Uterus (tissue), 4 donors: Measurements from ENCODE around the gene TRAPPC11. TPM values are rescaled to one million over a fixed set of nuclear protein-coding genes. Genes with fewer than 3 reads are reported as not detected.

ENCODE experiments used
- DNase-seq, 2 donors: peaks; one replicate each; pipeline ENCODE4 v3.0.0-alpha.2; 2019 to 2020
- H3K27ac ChIP-seq, 2 donors: fragments of 200-600 bp; sonication (generic); 1 replicate in 1 of 2; 2 replicates in 1 of 2; pipeline ENCODE4 v1.5.1; 2016 to 2018
- H3K27me3 ChIP-seq, 2 donors: fragments of 200-600 bp; sonication (generic); one replicate each; pipeline ENCODE4 v1.5.1; 2018 to 2019; ENCODE audit warnings: control low read depth in 1 of 2
- H3K36me3 ChIP-seq, 2 donors: fragments of 200-600 bp; sonication (generic); one replicate each; pipeline ENCODE4 v1.5.1; 2019; ENCODE audit warnings: control low read depth in 1 of 2
- H3K4me1 ChIP-seq, 2 donors: fragments of 200-600 bp; sonication (generic); one replicate each; pipeline ENCODE4 v1.5.1; 2018 to 2019; ENCODE audit warnings: control low read depth in 1 of 2
- H3K4me3 ChIP-seq, 2 donors: fragments of 200-600 bp; sonication (generic); 1 replicate in 1 of 2; 2 replicates in 1 of 2; pipeline ENCODE4 v1.5.1; 2018 to 2019; ENCODE audit warnings: mild to moderate bottlenecking in 1 of 2
- H3K9me3 ChIP-seq, 2 donors: fragments of 200-600 bp; sonication (generic); one replicate each; pipeline ENCODE4 v1.5.1; 2019; ENCODE audit warnings: control low read depth in 1 of 2
- CTCF ChIP-seq, 4 experiments: fragments of 200-600 bp in 2 of 4; fragments of 450-650 bp in 2 of 4; sonication (generic) in 2 of 4; IDR thresholded peaks; one replicate each; pipeline ENCODE4 v1.5.1; 2016 to 2019; ENCODE audit warnings: antibody characterized with exemption in 4 of 4, mild to moderate bottlenecking in 2 of 4, moderate library complexity in 1 of 4
- POLR2A ChIP-seq, 2 donors: fragments of 450-650 bp; IDR thresholded peaks; one replicate each; pipeline ENCODE4 v1.6.1; 2016; ENCODE audit warnings: antibody characterized with exemption in 2 of 2, mild to moderate bottlenecking in 1 of 2, moderate library complexity in 1 of 2
- intact Hi-C: fragments of 100-400 bp; cut with DNase I; formaldehyde crosslinking; loops from one replicate; pipeline ENCODE4 v1.15.1; 2023; ENCODE audit warnings: low total_unique reads
- total RNA-seq, 4 donors: library from RNA; depleted of rRNA in 3 of 4; stranded (reverse); fragments of >200 nt in 3 of 4; gene quantifications; one replicate each; pipeline versions ENCODE4 v1.1.0 to v1.2.4, GENCODE V29; 2014 to 2023
- donor health status: DM: yes; HTN: yes; CAD: no.

Gene TRAPPC11
- total RNA-seq, 4 donors from 2014 or later, result 18.4 to 96.8 (median 53.5) TPM

GRCh38 chr4:183691006-183691405 is 31.9 kb downstream of the TRAPPC11 start:
- no peaks in the 10 kb centered on the region for H3K36me3 ChIP-seq
- intact Hi-C loops, result no loop called here

GRCh38 chr4:183691897-183692296 is 32.8 kb downstream of the TRAPPC11 start:
- H3K27me3 ChIP-seq, result no peaks in the 10 kb centered on the region
- no peak overlapping the region for H3K4me3 ChIP-seq
- H3K36me3 ChIP-seq, result no peaks in the 10 kb centered on the region
- TF ChIP-seq CTCF (IDR thresholded peaks at IDR 0.05) (no peak), POLR2A (IDR thresholded peaks at IDR 0.05) (no peak)
- no peaks in the 10 kb centered on the region for H3K9me3 ChIP-seq
- intact Hi-C loops, result no loop called here
- H3K4me1 ChIP-seq, result no peaks in the 10 kb centered on the region
- no peak for DNase-seq
- H3K27ac ChIP-seq, result no peak overlapping the region

More at GRCh38 chr4:183691006-183691405, 31.9 kb downstream of the TRAPPC11 start:
- Histone ChIP-seq H3K4me3 (no peak overlapping the region), H3K9me3 (no peaks in the 10 kb centered on the region), H3K27ac (no peak overlapping the region), H3K4me1 (no peaks in the 10 kb centered on the region), H3K27me3 (no peaks in the 10 kb centered on the region)
- TF ChIP-seq CTCF (IDR thresholded peaks at IDR 0.05) (no peak), POLR2A (IDR thresholded peaks at IDR 0.05) (no peak)
- DNase-seq, result no peak

GRCh38 chr4:183698909-183699308 is 39.8 kb downstream of the TRAPPC11 start:
- no peak for DNase-seq
- H3K9me3 ChIP-seq, result no peaks in the 10 kb centered on the region
- H3K27me3 ChIP-seq, result no peaks in the 10 kb centered on the region
- no peak overlapping the region for H3K4me3 ChIP-seq
- H3K36me3 ChIP-seq, result peaks cover 0 to 5% of the 10 kb centered on the region in 2 donors
- no peaks in the 10 kb centered on the region for H3K4me1 ChIP-seq
- no peak overlapping the region for H3K27ac ChIP-seq
- intact Hi-C loops, result no loop called here
- TF ChIP-seq CTCF (IDR thresholded peaks at IDR 0.05) (no peak), POLR2A (IDR thresholded peaks at IDR 0.05) (no peak)

- Histone ChIP-seq H3K36me3 (peaks cover 0 to 5% of the 10 kb centered on the region in 2 donors), H3K4me3 (no peak overlapping the region), H3K9me3 (no peaks in the 10 kb centered on the region), H3K4me1 (no peaks in the 10 kb centered on the region), H3K27ac (no peak overlapping the region), H3K27me3 (no peaks in the 10 kb centered on the region)
- no peak for DNase-seq
- TF ChIP-seq CTCF (IDR thresholded peaks at IDR 0.05) (no peak), POLR2A (IDR thresholded peaks at IDR 0.05) (no peak)
- intact Hi-C loops, result no loop called here
Observed at GRCh38 chr4:183700407-183700806, 41.3 kb downstream of the TRAPPC11 start.

GRCh38 chr4:183702492-183702891 is 43.4 kb downstream of the TRAPPC11 start:
- Histone ChIP-seq H3K9me3 (no peaks in the 10 kb centered on the region), H3K27ac (no peak overlapping the region), H3K4me1 (no peaks in the 10 kb centered on the region), H3K4me3 (no peak overlapping the region), H3K27me3 (no peaks in the 10 kb centered on the region), H3K36me3 (peaks cover 0 to 5% of the 10 kb centered on the region in 2 donors)
- no peak for DNase-seq
- intact Hi-C loops, result no loop called here
- TF ChIP-seq CTCF (IDR thresholded peaks at IDR 0.05) (no peak), POLR2A (IDR thresholded peaks at IDR 0.05) (no peak)
